ENCODE data around the gene QKI. TPM values are rescaled to one million over a fixed set of nuclear protein-coding genes. Genes with fewer than 3 reads are reported as not detected.

QKI gene
- total RNA-seq = 100 to 1,000 TPM in 1 of 2 donors, 10 to 100 TPM in 1; 63.0 to 316 TPM

DNA sequence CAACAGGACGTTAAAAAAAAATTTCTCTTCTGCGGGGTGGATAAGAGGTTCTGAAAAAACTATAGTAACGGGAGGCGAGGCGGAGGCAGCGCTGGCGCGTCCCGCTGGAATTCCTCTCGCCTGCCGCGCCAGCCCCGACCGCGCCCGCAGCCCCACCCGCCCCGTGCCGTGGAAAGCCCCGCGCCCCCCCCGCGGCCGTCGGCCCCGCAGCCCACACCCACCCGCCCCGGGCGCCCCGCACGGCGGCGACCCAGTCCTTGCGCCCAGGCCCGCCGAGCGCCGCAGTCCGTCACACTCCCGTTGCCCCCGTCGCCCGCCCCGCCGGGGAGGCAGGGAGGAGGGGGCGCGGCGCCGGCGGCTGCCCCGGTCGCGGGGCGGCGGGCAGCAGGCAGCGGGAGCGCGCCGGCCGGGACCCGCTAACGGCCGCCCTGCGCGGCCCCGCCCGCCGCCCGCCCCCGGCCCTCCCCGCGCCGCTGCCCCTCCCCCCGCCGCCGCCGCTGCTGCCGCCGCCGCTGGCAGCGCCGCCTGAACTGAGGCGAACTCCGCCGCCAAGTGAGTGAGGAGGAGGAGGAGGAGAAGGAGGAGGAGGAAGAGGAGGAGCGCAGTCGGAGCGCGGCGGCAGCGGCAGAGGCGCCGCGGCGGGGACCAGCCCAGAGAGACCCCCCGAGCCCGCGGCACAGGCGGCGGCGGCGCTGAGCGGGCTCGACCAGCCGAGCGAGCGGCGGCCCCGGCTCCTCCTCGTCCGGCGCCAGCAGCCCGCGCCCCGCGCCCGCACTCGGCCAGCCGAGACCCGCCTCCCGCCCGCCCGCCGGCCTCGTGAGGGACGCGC, at the start of gene QKI:
Gene QKI, plus strand, starts transcription at position 602 of the 829 bp plus-strand sequence. CDS start 476 bp downstream, outside the sequence.
- Histone ChIP-seq H3K4me3 (peak within 1 kb of the TSS; percentile 98 to 99), H3K4me1 (replicated peaks) (peaks cover 6% of the 10 kb centered on the region), H3K27ac (peak within 1 kb of the TSS; percentile 99), H3K9me3 (no peaks in the 10 kb centered on the region), H3K27me3 (replicated peaks; ENCODE audit: insufficient read depth) (no peaks in the 10 kb centered on the region), H3K36me3 (no peaks in the 10 kb centered on the region)
- DNase-seq (ENCODE audit: low spot score) = peak; percentile 84
- no peak for TF ChIP-seq CTCF (IDR thresholded peaks at IDR 0.05)
- TF ChIP-seq POLR2A (IDR thresholded peaks at IDR 0.05) = peak; percentile 85
- peak; percentile 62 for TF ChIP-seq POLR2AphosphoS5 (IDR thresholded peaks at IDR 0.05)
- WGBS = 1% methylated on average over 76 of the region's 127 CpGs
- intact Hi-C loops (cut with DNase I) = loop anchor here (5.0 kb wide), 1 partner anchor 77 kb away; no protein-coding TSS in a partner anchor

DNA sequence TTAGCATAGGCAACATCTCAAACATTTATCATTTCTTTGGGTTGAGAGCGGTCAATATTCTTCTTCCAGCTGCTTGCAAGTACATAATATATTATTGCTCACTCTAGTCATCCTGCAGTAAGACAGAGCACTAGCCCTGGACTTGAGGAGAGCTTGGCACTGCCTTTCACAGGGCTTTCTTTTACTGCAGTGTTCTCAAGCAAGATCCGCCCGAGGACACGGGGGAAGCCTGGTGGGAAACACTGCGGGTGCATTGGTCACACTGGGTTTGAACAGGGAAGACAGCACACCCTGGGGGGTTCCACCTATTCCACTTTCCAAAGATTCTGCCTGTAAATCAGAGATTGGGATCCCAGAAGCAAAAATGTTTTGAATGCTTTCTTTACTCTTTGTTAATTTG, 48.2 kb upstream of the QKI start:
- no peak for DNase-seq (ENCODE audit: low spot score)
- Histone ChIP-seq H3K36me3 (no peaks in the 10 kb centered on the region), H3K4me3 (no peak overlapping the region), H3K27me3 (replicated peaks; ENCODE audit: insufficient read depth) (no peaks in the 10 kb centered on the region), H3K9me3 (no peaks in the 10 kb centered on the region), H3K4me1 (replicated peaks) (no peaks in the 10 kb centered on the region), H3K27ac (no peak overlapping the region)
- intact Hi-C loops (cut with DNase I) = no loop called here
- TF ChIP-seq CTCF (IDR thresholded peaks at IDR 0.05) = no peak
- no peak for TF ChIP-seq POLR2A (IDR thresholded peaks at IDR 0.05)
- no peak for TF ChIP-seq POLR2AphosphoS5 (IDR thresholded peaks at IDR 0.05)
- WGBS = 87% methylated on average over 5 of the region's 5 CpGs

GRCh38 chr6:163367497-163368183, 46.9 kb upstream of the QKI start:
- intact Hi-C loops (cut with DNase I) = no loop called here
- DNase-seq (ENCODE audit: low spot score) = no peak

GRCh38 chr6:163369141-163369540, 45.4 kb upstream of the QKI start:
- TF ChIP-seq POLR2AphosphoS5 (IDR thresholded peaks at IDR 0.05) = no peak
- TF ChIP-seq CTCF (IDR thresholded peaks at IDR 0.05) = no peak
- TF ChIP-seq POLR2A (IDR thresholded peaks at IDR 0.05) = no peak
- DNase-seq (ENCODE audit: low spot score) = no peak
- H3K4me3 ChIP-seq = no peak overlapping the region
- 75% methylated on average over 1 of the region's 1 CpG for WGBS
- H3K27ac ChIP-seq = no peak overlapping the region
- H3K36me3 ChIP-seq = no peaks in the 10 kb centered on the region
- no peaks in the 10 kb centered on the region for H3K4me1 ChIP-seq (replicated peaks)
- intact Hi-C loops (cut with DNase I) = no loop called here
- H3K27me3 ChIP-seq (replicated peaks; ENCODE audit: insufficient read depth) = no peaks in the 10 kb centered on the region
- H3K9me3 ChIP-seq = no peaks in the 10 kb centered on the region

More at GRCh38 chr6:163367497-163368183, 46.9 kb upstream of the QKI start:
- H3K4me3 ChIP-seq = no peak overlapping the region
- no peaks in the 10 kb centered on the region for H3K9me3 ChIP-seq
- H3K4me1 ChIP-seq (replicated peaks) = no peaks in the 10 kb centered on the region
- no peaks in the 10 kb centered on the region for H3K36me3 ChIP-seq
- no peak for TF ChIP-seq POLR2A (IDR thresholded peaks at IDR 0.05)
- no peak for TF ChIP-seq CTCF (IDR thresholded peaks at IDR 0.05)
- TF ChIP-seq POLR2AphosphoS5 (IDR thresholded peaks at IDR 0.05) = no peak
- H3K27me3 ChIP-seq (replicated peaks; ENCODE audit: insufficient read depth) = no peaks in the 10 kb centered on the region
- 83% methylated on average over 6 of the region's 6 CpGs for WGBS
- no peak overlapping the region for H3K27ac ChIP-seq

Data from prostate gland (tissue), 2 donors.